Astrocyte of the spinal cord (primary cell): ENCODE results near the gene ENO1.
A peak's percentile ranks its signal among the peaks of the same experiment; 100 is the strongest.
"Not testable (repeated sequence)": the region's sequence is repeated elsewhere in the genome, so short reads cannot be mapped to it uniquely, and the experiment has no call there.

Experiments used
- DNase-seq: peaks from one replicate; pipeline ENCODE4 v3.0.0; 2011; ENCODE audit warnings: low read depth, low spot score
- H3K4me3 ChIP-seq: 2 replicates; pipeline ENCODE4 v1.5.1; 2011; ENCODE audit warnings: low read depth, mild to moderate bottlenecking, low read length, moderate library complexity
- CTCF ChIP-seq: IDR thresholded peaks from 2 replicates; pipeline ENCODE4 v1.5.1; 2012; ENCODE audit warnings: low read depth, mild to moderate bottlenecking, low read length, inconsistent platforms
- in situ Hi-C: cut with HindIII; loops from 2 replicates; pipeline ENCODE4 v1.10.0; 2017; ENCODE audit warnings: low sequenced_read_pairs

Gene ENO1

GRCh38 chr1:8878448-8878697 lies at the start of gene ENO1:
ENO1 (minus strand) TSS chr1:8878686; CDS start chr1:8874908, 3,778 bp downstream.
- no peak for TF ChIP-seq CTCF
- in situ Hi-C loops, result no loop called here
- DNase-seq, result no peak
- H3K4me3 ChIP-seq, result peak within 1 kb of the TSS; percentile 88

- DNase-seq, result no peak
- no peak for TF ChIP-seq CTCF
- in situ Hi-C loops, result no loop called here
- no peak overlapping the region for H3K4me3 ChIP-seq
Observed at GRCh38 chr1:8926707-8927694, 48.5 kb upstream of the ENO1 start.

GRCh38 chr1:8925960-8926359 lies 47.5 kb upstream of the ENO1 start:
- TF ChIP-seq CTCF, result no peak
- no peak overlapping the region for H3K4me3 ChIP-seq
- in situ Hi-C loops, result no loop called here
- no peak for DNase-seq

- no peak for DNase-seq
- H3K4me3 ChIP-seq, result no peak overlapping the region
- in situ Hi-C loops, result no loop called here
- TF ChIP-seq CTCF, result no peak
Observed at GRCh38 chr1:8925406-8925805, 46.9 kb upstream of the ENO1 start.

- no peak for DNase-seq
- no peak overlapping the region for H3K4me3 ChIP-seq
- no peak for TF ChIP-seq CTCF
- in situ Hi-C loops, result no loop called here
Observed at GRCh38 chr1:8922962-8923361, 44.5 kb upstream of the ENO1 start.

GRCh38 chr1:8917536-8917935 lies 39.0 kb upstream of the ENO1 start:
- in situ Hi-C loops, DNase-seq, H3K4me3 ChIP-seq: not testable (repeated sequence)

GRCh38 chr1:8915446-8915845 lies 37.0 kb upstream of the ENO1 start:
- in situ Hi-C loops, result no loop called here
- no peak for DNase-seq
- no peak for TF ChIP-seq CTCF
- H3K4me3 ChIP-seq, result no peak overlapping the region
